GM18517 (cell line): Measurements from ENCODE around the gene FAM13A.
A peak's percentile ranks its signal among the peaks of the same experiment; 100 is the strongest.

Experiments used
- ATAC-seq: cut with Tn5 transposase; IDR thresholded peaks from one replicate; pipeline ENCODE4 v1.9.1; 2021; ENCODE audit warnings: mild to moderate bottlenecking, moderate library complexity; ENCODE audit not compliant: unreplicated experiment

The FAM13A gene

DNA sequence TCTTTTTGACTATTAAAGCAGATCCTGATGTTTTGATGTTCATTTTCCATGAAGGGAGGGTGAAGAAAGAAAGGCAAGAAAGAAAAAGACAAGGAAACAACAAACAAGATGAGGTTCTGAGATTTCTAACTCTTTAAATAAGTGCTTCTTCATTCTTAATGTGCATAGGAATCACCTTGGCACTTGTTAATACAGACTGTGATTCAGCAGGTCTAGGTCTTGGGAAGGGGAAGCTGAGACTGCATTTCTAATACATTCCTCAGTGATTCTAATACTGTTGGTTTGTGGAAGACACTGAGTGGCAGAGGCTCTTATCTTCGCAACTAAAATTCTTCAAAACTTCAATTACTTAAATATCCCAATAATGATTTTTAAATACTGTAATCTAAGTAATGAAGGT lies 264.2 kb downstream of the FAM13A start:
- ATAC-seq = no peak

DNA sequence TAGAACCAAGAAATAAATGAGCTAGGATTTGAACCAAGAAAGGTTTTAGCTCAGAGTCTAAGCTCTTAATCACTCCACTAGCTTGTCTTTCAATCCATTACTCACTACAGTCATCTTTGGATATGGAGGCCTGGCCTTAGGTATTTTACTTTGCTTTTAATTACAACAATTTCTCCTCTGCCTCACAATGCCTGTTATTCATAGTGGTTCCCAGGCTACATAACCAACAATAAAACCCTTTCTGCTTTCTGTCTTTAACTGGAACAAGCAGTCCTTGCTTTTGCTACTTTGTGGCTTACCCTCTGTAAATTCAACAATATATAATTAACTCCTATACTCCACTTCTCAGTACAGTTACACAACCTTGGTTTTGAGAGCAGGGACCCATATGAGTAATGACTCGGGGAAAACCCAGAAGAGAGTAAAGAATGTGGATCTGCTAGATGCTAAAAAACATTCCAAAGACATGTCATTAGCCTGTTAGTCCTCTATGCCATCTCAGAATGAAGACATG lies 264.7 kb downstream of the FAM13A start:
- ATAC-seq = peak; percentile 78

DNA sequence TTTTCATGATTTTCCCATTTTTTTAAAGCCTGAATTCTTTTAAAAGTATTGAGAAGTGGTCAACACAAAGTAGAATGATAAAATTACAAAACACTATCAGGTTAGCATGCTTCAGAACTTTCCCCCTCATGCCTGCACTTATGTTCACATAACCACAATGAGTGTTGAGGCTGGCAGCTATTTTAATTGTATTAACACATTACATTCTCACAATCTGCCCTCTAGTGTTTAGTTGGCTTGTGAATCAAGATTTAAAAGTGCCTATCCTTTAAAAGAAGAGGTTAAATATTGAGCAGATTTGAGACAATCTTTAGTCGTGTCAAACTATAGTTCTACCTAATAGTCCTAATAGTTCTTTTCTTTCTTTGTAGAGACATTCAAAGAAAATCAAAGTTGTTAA lies 265.7 kb downstream of the FAM13A start:
- ATAC-seq = no peak

DNA sequence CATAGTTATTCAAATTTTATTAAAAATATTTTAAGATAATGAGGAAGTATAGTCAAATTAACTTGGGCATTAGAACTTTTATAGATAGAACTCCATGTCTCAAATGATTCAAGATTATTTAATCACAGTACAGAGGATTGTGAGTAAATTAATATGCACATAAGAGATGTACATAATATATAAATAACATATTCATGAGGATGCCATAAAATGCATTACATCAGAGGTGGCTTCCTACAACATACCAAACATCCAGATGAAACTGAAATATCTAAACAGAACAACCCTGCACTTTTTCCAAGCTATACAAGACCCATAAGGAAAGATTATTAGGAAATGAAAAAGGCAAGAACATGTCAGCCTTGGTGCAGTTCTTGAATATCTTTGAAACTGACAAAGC lies 268.1 kb downstream of the FAM13A start:
- no peak for ATAC-seq

DNA sequence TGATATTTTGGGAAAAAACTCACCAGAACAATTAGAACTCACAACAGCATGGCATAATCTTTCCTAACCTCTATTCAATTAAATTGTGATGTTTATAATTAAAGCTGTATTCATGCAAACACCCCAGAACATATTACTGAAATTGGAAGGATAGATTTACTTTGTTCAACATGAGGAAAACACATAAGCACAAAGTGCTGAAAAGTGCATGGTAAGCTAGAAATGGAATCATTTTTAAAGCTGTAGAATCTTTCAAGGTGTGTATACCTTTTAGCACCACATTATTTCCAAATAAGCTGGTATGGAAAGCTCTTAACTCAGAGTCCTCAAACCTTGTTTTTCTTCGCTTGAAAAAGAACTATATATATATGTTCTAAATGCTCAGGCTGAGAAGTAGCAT lies 268.6 kb downstream of the FAM13A start:
- ATAC-seq = no peak

DNA sequence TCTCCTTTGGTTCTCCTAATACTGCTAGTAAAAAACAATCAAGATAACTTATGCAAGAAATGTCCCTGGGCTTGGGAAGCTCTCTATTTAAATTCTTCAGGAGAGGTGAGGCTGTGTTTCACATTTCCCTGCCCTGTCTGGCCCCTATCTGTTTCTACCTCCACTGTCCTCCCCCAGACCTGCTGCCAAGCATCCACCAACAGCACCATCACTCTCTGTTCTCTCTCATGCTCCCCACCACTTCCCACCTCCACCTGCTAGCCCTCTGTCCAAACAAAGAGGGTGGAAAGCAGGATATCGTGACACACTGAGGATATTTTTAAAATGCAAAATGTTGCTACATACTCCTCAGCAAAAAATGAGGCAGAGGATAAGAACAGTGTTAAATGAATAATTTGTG lies 271.0 kb downstream of the FAM13A start:
- ATAC-seq = no peak

DNA sequence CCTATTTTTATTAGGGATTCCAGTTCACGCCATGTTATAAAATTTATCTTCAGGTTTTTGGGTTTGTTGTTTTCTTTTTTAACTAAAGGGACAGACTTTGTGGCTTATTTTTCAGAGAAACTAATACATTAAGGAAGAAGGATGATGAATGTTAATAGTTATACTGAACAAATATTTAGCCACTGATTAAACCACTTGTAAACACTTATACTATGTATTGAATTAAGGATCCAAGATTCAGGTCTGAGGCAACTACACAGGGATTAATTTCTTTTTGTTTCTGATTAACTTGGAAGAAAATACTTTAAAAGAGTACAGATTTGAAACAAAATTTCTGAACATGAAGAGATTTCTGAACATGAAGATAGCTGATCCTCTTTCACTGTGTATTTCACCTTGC lies 276.6 kb downstream of the FAM13A start:
- ATAC-seq = no peak

DNA sequence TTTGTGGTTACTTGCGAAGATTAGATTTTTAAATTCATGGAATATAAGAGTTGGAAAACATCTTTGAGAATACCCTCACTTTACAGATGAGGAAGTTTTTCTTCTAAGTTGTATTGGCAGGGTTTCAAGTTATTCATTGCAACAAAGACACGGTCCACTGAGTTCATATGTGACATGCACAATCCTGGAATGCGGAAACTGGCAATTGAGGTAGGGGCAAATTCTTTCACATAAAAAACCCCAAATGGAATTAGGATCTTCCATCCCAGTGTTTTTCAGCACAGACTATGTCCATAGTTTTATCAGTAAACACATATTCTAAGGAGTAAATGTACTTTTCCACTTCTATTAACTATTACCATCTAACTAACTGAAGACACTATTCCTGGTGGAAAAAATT lies 277.6 kb downstream of the FAM13A start:
- no peak for ATAC-seq

DNA sequence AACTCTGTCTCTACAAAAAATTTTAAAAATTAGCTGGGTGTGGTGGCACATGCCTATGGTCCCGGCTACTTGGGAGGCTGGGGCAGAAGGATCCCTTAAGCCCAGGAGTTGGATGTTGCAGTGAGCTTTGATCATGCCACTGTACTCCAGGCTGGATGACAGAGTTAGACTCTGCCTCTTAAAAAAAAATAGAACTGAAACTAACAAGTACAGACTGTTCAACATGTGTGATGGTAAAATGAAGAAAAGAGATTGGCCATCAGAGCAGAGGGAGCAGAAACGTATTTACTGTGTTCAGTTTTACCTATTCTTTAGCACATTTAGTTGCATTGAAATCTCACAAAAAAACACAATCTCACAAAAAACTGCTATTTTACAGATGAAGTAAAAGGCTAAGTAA lies 281.5 kb downstream of the FAM13A start:
- ATAC-seq = peak; percentile 70

DNA sequence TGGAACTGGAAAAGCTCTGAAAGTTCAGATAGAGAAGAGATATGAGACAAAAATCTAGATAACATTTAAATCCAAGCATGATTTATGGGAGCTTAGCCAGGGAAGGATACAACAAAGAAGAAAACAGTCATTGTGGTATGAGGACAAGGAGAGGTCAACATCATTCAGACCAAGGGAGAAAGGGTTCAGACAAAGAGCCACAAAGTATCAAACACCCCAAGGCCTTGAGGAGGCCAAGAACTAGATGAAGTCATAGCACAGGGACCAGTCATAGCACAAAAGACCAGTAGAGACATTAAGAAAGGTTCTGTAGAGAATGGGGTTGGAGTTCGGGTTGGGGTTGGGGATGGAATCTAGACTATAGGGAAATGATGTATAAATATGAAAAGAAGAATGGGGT lies 282.0 kb downstream of the FAM13A start:
- ATAC-seq = no peak

DNA sequence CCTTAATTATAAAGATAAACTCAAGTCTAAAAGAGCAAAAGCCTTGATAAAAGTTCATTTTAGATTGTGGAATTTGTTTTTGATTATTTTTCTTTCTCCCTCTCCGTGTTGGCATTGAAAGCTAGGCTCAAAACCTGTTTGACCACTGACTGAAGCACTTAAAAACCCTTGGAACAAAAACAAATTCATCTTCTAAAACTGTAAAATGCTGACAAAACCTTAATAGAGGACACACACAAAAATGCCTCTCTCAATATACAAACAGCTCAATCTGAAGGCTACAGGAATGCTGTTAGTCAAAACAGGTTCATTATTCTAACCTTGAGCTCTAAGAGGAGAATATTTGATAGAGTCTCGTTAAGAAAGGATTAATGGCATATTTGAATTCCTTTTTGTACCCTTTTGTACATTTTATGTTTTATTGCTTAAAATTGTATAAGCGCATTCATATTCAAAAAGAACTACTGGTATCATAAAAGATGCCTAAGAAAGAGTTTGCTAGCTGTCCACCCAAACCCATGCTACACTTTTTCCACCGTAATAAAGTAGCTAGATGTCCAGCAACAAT lies 285.0 kb downstream of the FAM13A start:
- ATAC-seq = no peak

DNA sequence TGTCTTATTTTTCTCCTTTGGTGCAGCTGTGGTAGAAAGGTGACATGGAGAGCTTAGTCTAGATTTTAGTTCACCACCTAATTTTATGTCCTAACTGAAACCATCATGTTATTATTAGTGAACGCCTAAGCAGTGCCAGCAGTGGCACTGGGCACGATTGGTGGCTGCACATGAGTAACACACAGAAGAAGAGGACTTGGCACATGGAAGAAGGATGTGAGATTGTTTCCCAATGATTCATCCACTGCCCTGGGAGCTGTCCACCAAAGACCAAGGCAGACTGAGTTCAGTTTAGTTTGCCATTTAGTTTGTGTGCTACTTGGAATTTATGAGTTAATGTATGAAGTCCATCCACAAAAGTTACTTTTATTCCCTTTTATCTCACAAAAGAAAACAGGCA lies 291.3 kb downstream of the FAM13A start:
- ATAC-seq = no peak

DNA sequence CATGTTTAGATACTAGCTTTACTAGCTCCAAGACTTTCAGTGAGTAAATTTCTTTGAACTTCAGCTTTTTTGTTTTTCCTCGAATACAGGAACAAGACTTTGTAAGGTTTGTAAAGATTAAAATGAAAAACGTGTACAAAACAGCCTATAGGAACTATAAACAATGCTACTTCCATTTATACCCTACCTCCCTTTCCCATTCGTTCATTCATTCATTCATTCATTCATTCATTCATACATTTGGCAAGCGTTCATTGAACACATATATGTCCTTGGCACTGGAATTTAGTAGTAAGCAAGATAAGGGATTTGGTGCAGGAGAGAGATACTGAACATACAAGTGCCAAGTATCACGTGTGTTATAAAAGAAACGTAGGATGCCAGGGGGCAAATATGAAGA lies 293.9 kb downstream of the FAM13A start:
- ATAC-seq = no peak

DNA sequence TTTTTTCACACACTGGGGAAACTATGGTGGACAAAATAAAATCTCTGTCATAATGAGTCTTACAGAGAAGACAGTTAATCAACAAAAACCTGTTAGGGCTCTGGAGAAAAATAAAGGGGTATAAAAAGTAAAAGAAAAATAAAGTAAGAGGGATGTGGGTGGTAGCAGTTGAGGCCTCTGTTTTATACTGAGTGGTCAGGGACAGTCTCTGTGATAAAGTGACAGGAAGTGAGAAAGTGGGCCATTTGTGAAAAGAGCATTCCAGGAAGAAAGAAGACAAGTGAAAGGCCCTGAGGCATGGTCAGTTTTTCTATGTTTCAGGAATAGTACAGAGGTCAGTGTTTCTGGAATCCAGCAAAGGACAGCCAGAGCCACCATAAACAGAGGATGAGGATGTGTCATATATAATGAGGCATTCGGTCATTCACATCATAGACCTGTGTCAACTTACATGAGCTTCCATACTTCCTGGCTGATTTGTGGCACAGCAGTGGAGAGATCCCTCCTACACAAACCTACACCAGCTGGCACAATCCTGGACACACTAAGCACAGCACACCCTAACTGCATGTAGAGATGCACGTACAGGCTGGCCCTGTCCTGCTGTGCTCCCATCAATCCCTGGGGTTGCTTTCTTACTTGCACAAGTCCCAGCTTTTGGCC lies 295.0 kb downstream of the FAM13A start:
- no peak for ATAC-seq

DNA sequence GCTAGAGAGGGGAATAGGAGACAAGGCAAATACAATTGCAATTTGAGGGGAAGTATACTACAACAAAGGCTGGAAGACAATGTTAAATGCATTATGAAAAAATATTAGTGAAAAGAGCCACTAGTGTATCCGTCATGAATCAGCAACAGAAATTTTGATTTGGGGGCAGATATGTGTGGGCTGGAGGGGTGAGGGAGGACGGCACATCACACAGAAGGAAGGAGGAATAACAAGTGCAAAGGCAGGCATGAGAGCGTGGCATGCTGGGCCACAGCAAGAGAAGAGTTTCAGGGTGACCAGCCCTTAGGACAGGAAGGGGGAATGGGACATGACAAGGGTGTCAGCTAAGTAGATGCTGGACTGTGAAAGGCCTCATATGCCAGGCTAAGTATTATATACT lies 295.6 kb downstream of the FAM13A start:
- no peak for ATAC-seq

DNA sequence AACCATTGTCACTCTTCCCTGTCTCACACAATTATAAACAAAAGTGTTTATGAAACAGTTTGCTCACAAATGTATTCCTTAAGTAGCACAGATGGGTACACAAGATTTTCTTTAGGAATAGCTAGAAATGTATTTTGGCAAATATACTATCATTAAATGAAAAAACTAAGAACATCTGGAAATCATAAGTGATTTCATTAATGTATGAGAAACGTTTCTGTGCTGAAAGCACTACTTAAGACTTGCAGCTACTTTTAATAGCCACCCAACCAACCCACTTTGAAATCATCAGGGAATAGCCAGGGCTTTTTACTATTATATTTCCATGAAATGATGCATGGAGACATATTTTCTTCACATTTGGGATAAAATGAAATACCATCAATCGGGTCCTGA lies 297.1 kb downstream of the FAM13A start:
- no peak for ATAC-seq

DNA sequence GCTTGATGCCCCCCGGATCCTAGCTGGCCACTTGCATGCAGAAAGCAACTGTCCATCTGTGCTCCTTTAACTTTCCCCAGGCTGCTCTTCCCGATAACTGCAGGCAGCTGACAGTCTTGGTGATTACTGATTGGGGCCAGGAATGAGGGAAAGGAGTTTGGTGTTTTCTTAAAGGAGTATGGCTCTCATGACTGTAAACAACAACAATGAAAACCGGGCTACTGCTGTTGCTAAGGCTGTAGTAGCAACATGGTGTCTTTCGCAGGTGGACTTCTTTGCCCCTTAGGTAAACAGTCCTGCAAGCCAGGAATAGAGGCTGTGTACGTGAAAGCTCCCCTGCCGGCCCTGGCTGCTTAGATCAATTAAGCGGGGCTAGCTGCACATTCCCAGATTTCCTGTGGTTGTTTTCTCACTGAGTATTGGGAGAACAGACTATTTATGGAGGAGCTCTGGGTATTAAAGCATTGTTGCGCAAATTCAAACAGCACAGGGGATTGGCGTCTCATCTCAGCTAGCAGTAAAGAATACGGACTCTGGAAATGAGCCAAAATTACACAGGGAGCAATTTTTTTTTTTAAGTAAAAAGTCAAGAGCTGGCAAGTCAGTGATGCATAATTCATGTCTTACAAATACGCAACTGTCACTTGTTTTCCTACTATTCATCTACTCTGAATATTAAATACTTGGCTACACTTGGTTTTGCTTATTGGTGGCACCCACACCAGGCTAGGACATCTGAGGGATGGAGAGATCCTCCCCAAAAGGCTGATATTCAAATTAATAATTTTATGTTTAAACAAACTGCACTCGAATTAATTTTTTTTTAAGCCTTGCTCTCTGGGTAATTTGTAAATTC lies 297.7 kb downstream of the FAM13A start:
- ATAC-seq = no peak

DNA sequence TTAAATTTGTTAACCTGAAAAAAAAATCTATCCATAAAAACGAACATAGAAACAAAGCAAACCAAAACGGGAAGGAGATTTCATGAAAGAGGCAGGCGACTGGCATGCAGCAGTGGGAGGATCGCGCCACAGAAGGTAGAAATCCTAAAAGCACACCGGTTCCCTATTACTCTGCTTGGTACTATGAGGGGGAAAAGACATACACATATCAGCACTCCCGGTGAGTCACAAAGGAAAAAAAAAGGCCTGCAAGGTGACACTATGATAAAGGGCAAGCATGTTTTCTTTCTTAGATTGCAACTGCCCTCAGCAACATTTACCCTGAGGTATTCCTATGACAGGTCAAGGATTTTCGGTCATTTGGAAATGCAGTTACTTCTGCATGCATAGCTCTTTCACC lies 298.7 kb downstream of the FAM13A start:
- ATAC-seq = no peak

DNA sequence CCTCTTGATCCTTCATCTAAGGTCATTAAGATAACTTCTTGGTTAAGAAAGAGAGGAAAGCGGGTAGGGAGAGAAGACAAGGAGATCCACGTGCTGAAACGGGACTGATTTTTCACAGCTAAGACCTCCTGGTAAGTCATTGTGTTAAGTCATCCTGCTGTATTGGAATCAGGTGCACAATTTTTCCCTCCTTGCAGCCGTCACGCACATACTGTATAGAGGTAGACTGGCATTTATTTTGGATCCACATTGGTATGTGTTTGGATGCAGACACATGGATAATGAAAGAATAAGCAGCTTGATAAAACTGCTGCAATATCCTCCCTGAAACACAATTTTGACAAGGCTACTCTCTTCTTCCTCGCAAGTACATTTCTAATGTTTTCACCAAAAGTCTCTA lies 299.2 kb downstream of the FAM13A start:
- no peak for ATAC-seq

DNA sequence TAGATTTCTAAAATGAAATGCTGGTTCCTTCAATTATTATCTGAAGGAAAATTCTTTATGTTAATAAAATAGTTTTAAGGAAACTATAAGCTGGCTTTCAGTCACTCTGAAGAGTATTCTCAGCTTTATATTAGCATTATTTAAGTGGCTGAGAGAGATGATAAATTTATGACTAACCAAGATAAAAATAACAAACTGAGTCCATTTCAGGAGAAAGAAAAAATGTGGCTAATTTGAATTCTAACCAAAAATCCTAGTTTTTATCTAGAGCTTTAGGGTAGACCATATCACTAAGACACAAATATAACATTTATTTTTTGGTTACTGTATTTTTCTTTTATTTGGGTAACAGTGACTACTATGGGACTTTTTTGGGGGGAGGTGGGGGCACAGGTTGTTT lies 299.9 kb downstream of the FAM13A start:
- no peak for ATAC-seq

DNA sequence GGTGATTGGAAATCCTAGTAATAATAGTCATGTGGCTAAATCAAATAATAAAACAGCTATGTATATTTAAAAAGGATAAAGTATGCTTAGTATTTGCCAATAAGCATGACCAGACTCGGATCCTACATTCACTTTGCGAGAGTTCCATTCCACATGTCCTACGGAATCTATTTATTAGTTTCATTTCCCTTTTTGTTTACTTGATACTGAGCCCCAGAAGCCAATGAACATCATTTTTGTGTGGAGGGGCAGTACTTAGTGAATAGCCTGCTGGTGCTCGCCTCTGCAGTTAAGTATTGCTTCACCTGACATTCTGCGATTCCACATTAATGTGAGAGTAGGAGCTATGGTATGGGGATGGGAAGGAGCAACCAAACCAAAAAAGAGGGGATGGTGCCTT lies 300.8 kb downstream of the FAM13A start:
- no peak for ATAC-seq

DNA sequence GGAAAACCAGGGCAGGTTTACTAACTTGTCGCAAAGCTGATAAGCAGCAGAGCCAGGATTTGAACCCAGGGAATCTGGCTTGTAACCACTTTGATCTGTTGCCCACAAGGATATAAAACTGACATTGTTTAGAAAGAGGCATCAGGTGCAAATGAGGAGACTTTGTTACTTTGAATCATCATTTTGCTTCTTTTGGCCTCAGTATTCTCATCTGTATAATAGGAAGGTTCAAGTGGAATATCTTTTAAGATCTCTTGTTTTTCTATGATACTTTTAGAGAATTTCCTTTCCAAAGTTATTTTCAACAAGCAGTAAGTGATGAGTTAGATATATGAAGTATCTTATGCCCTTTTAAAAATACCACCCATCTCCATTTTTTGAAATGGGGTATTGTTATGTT lies 301.5 kb downstream of the FAM13A start:
- ATAC-seq = no peak
